Inflammatory macrophage treated with lipopolysaccharide for 4 hours (primary cell): ENCODE data around the gene LSM2.
"Not testable (repeated sequence)": the region's sequence is repeated elsewhere in the genome, so short reads cannot be mapped to it uniquely, and the experiment has no call there.

ENCODE experiments used
- DNase-seq: peaks from one replicate; pipeline ENCODE4 v3.0.0-alpha.2; 2020

Gene LSM2

GRCh38 chr6:31826793-31827285 lies 20.1 kb upstream of the LSM2 start:
- no peak for DNase-seq

- no peak for DNase-seq
Observed at GRCh38 chr6:31825553-31825952, 18.8 kb upstream of the LSM2 start.

GRCh38 chr6:31823592-31824196 lies 16.9 kb upstream of the LSM2 start:
- peak; percentile 49 for DNase-seq

- peak; percentile 94 for DNase-seq
Observed at GRCh38 chr6:31822036-31822821, 15.5 kb upstream of the LSM2 start.

- DNase-seq: peak; percentile 68
Observed at GRCh38 chr6:31821301-31822035, 14.7 kb upstream of the LSM2 start.

GRCh38 chr6:31820399-31820798 lies 13.6 kb upstream of the LSM2 start:
- DNase-seq: not testable (repeated sequence)

- DNase-seq: no peak
Observed at GRCh38 chr6:31819871-31820299, 13.1 kb upstream of the LSM2 start.

GRCh38 chr6:31817929-31818511 lies 11.3 kb upstream of the LSM2 start:
- DNase-seq: not testable (repeated sequence)

- peak; percentile 68 for DNase-seq
Observed at GRCh38 chr6:31817133-31817928, 10.6 kb upstream of the LSM2 start.

GRCh38 chr6:31815025-31815838 lies 8.5 kb upstream of the LSM2 start, which contains the start of the genes HSPA1A and HSPA1L:
Gene HSPA1A, plus strand, starts transcription at chr6:31815543. Its CDS starts 214 bp downstream, at chr6:31815757.
Gene HSPA1L, minus strand, starts transcription at chr6:31815283. Its CDS starts 3,311 bp downstream, at chr6:31811972.
- peak; percentile 95 for DNase-seq

- DNase-seq: peak; percentile 98
Observed at GRCh38 chr6:31814677-31815024, 7.9 kb upstream of the LSM2 start.

GRCh38 chr6:31813465-31813849 lies 6.7 kb upstream of the LSM2 start:
- no peak for DNase-seq

GRCh38 chr6:31811645-31812044 lies 4.9 kb upstream of the LSM2 start:
- DNase-seq: no peak

- not testable (repeated sequence) for DNase-seq
Observed at GRCh38 chr6:31808599-31808998, 1.8 kb upstream of the LSM2 start.

- DNase-seq: no peak
Observed at GRCh38 chr6:31805939-31806469, 762 bp downstream of the LSM2 start.

- DNase-seq: not testable (repeated sequence)
Observed at GRCh38 chr6:31801031-31801927, 5.5 kb downstream of the LSM2 start.

GRCh38 chr6:31799781-31800180 lies 7.0 kb downstream of the LSM2 start:
- no peak for DNase-seq

GRCh38 chr6:31797588-31797987 lies 9.2 kb downstream of the LSM2 start:
- DNase-seq: no peak

GRCh38 chr6:31796993-31797385 lies 9.8 kb downstream of the LSM2 start:
- no peak for DNase-seq
